ENCODE results near the gene SPIN1.

SPIN1 gene

GRCh38 chr9:88359974-88360373 is 28.3 kb upstream of the SPIN1 start:
- TF ChIP-seq, protein P1, sequence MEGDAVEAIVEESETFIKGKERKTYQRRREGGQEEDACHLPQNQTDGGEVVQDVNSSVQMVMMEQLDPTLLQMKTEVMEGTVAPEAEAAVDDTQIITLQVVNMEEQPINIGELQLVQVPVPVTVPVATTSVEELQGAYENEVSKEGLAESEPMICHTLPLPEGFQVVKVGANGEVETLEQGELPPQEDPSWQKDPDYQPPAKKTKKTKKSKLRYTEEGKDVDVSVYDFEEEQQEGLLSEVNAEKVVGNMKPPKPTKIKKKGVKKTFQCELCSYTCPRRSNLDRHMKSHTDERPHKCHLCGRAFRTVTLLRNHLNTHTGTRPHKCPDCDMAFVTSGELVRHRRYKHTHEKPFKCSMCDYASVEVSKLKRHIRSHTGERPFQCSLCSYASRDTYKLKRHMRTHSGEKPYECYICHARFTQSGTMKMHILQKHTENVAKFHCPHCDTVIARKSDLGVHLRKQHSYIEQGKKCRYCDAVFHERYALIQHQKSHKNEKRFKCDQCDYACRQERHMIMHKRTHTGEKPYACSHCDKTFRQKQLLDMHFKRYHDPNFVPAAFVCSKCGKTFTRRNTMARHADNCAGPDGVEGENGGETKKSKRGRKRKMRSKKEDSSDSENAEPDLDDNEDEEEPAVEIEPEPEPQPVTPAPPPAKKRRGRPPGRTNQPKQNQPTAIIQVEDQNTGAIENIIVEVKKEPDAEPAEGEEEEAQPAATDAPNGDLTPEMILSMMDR (conservative IDR thresholded peaks at IDR 0.05) = no peak
- no peak for TF ChIP-seq ZFX (IDR thresholded peaks at IDR 0.05)
- no peak overlapping the region for H3K27ac ChIP-seq

- TF ChIP-seq ZFX (IDR thresholded peaks at IDR 0.05) = no peak
- TF ChIP-seq, protein P1 (conservative IDR thresholded peaks at IDR 0.05) = no peak
- H3K27ac ChIP-seq = no peak overlapping the region
These were observed 25.6 kb upstream of the SPIN1 start for GRCh38 chr9:88362681-88363080.

DNA sequence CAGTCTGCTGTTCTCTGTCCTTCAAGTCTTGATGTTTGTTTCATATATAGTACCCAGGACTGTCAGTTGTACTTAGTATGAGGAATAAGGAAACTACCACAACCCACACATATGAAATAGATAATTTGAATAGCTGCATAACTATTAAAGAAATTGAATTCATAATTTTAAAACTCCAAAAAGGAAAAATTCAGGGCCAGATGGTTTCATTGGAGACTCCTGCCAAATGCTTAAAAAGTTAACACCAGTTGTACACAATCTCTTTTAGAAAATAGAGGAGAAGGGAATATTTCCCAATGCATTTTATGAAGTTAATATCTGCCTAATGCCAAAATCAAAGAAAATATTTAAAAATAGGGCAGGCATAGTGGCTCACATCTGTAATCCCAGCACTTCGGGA is 24.6 kb upstream of the SPIN1 start:
- no peak for TF ChIP-seq ZFX (IDR thresholded peaks at IDR 0.05)
- TF ChIP-seq, protein P1 (conservative IDR thresholded peaks at IDR 0.05) = no peak
- no peak overlapping the region for H3K27ac ChIP-seq

DNA sequence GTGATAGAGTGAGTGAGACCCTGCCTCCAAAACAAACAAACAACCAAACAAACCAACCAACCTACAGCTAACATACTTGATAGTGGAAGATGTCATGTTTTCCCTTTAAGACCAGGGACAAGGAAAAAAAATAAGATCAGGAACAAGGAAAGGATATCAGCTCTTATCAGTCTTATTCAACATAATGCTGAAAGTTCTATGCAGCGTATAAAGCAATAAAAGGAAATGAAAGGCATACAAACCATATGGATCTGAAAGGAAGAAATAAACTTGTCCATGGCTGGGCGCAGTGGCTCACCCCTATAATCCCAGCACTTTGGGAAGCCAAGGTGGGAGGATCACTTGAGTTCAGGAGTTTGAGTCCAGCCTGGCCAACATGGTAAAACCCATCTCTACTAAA is 23.5 kb upstream of the SPIN1 start:
- H3K27ac ChIP-seq = no peak overlapping the region
- TF ChIP-seq, protein P1 (conservative IDR thresholded peaks at IDR 0.05) = no peak
- TF ChIP-seq ZFX (IDR thresholded peaks at IDR 0.05) = no peak

DNA sequence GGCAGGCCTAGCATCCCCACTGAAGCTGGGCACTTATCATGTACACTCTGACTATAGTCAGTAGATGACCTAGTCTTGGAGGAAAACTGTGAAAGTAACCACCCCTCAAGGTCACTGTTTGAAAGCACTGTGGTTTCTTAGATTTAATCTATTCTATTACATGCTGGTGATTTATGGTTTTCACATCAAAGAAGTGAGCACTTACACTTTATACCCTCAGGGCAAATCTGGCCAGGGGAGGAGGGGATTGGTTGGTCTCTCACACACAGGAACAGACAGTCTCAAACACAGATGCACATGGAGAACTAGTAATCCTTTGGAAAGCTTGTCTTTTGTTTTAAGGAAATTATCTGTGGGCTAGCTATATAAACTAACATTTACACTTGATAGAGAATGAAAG is 17.9 kb upstream of the SPIN1 start:
- no peak overlapping the region for H3K27ac ChIP-seq
- no peak for TF ChIP-seq ZFX (IDR thresholded peaks at IDR 0.05)
- TF ChIP-seq, protein P1 (conservative IDR thresholded peaks at IDR 0.05) = no peak

DNA sequence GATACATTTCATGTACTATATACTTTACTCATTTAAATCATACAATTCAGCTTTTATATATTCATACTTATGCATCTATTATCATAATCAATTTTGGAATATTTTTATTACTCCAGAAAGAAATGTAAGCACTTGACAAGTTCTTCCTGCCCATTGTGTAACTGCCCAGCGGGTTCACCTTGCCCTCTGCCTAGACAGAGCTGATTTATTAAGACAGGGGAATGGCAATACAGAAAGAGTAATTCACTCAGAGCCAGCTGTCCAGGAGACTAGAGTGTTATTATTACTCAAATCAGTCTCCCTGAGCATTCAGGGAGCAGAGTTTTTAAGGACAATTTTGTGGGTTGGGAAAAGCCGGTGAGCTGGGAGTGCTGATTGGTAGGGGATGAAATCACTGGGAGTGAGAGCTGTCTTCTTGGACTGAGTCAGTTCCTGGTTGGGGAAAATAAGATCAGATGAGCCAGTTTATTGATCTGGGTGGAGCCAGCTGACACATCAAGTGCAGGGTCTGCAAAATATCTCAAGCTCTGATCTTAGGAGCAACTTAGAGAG is 16.1 kb upstream of the SPIN1 start:
- TF ChIP-seq, protein P1 (conservative IDR thresholded peaks at IDR 0.05) = no peak
- no peak for TF ChIP-seq ZFX (IDR thresholded peaks at IDR 0.05)
- no peak overlapping the region for H3K27ac ChIP-seq

- TF ChIP-seq, protein P1 (conservative IDR thresholded peaks at IDR 0.05) = no peak
- TF ChIP-seq ZFX (IDR thresholded peaks at IDR 0.05) = no peak
- H3K27ac ChIP-seq = no peak overlapping the region
These were observed 15.2 kb upstream of the SPIN1 start for GRCh38 chr9:88373045-88373444.

Measured in C4-2B (cell line).